Caco-2 (cell line): ENCODE measurements around the gene LMO1. TPM values are rescaled to one million over a fixed set of nuclear protein-coding genes. Genes with fewer than 3 reads are reported as not detected.

Experiments
- BruUV-seq: library from RNA; stranded (reverse); fragments of 400-500 nt; replicated peaks from 2 replicates; lab custom pipeline; 2021; lab: Mats Ljungman, UMichigan
- CTCF ChIA-PET: fragments of 300-600 bp; sonication (Branson Sonifier 250); formaldehyde crosslinking; loops from one replicate; lab custom pipeline; 2022; ENCODE audit warnings: antibody characterized with exemption; lab: Charles Lee
- POLR2A ChIA-PET: fragments of 300-600 bp; sonication (Branson Sonifier 250); formaldehyde crosslinking; loops from one replicate; lab custom pipeline; 2022; ENCODE audit warnings: antibody characterized with exemption; lab: Charles Lee
- DNase-seq, 2 experiments: peaks; one replicate each; pipeline versions ENCODE4 v3.0.0 to v3.0.0-alpha.2; 2020 to 2022
- H3K27me3 ChIP-seq: replicated peaks from 2 replicates; pipeline ENCODE4 v1.6.0; 2011; ENCODE audit warnings: low read length; ENCODE audit not compliant: control insufficient read depth, insufficient read depth
- H3K36me3 ChIP-seq: 2 replicates; pipeline ENCODE4 v1.5.1; 2011; ENCODE audit warnings: low read length; ENCODE audit not compliant: control insufficient read depth, insufficient read depth
- H3K4me1 ChIP-seq: fragments of 250-450 bp; sonication (Bioruptor Pico); 2 replicates; pipeline ENCODE4 v1.5.1; 2020; ENCODE audit warnings: mild to moderate bottlenecking
- H3K4me3 ChIP-seq: 2 replicates; pipeline ENCODE4 v1.5.1; 2011; ENCODE audit warnings: low read depth, mild to moderate bottlenecking, control low read depth, low read length
- H3K9me3 ChIP-seq: fragments of 250-450 bp; sonication (Bioruptor Pico); 2 replicates; pipeline ENCODE4 v1.5.1; 2020; ENCODE audit warnings: mild to moderate bottlenecking, moderate library complexity
- H3K27ac Mint-ChIP-seq: one replicate; pipeline ENCODE4 v1.8.0; 2022; ENCODE audit warnings: mixed read lengths; ENCODE audit not compliant: unreplicated experiment
- H3K27me3 Mint-ChIP-seq: one replicate; pipeline ENCODE4 v1.8.0; 2022; ENCODE audit warnings: mixed read lengths; ENCODE audit not compliant: insufficient read depth, unreplicated experiment
- H3K36me3 Mint-ChIP-seq: one replicate; pipeline ENCODE4 v1.8.0; 2022; ENCODE audit warnings: mild to moderate bottlenecking, mixed read lengths; ENCODE audit not compliant: insufficient read depth, unreplicated experiment
- H3K4me1 Mint-ChIP-seq: one replicate; pipeline ENCODE4 v1.8.0; 2022; ENCODE audit warnings: low read depth, mixed read lengths; ENCODE audit not compliant: unreplicated experiment
- H3K4me3 Mint-ChIP-seq: one replicate; pipeline ENCODE4 v1.8.0; 2022; ENCODE audit warnings: mild to moderate bottlenecking, moderate library complexity, mixed read lengths; ENCODE audit not compliant: unreplicated experiment
- H3K9me3 Mint-ChIP-seq: one replicate; pipeline ENCODE4 v1.8.0; 2022; ENCODE audit warnings: mixed read lengths; ENCODE audit not compliant: unreplicated experiment
- intact Hi-C: fragments of 100-400 bp; cut with micrococcal nuclease; formaldehyde crosslinking; loops from one replicate; pipeline ENCODE4 v1.10.0; 2022; ENCODE audit not compliant: unreplicated experiment
- total RNA-seq: library from RNA; stranded (reverse); gene quantifications from 2 replicates; pipeline ENCODE4 v1.2.3, GENCODE V29; 2022
- TF ChIP-seq, protein P1 (sequence below), 2 experiments: fragments of 200-600 bp in 1 of 2; IDR thresholded peaks; 1 replicate in 1 of 2; 2 replicates in 1 of 2; pipeline versions ENCODE4 v1.5.1 to v1.8.0; 2011 to 2022; ENCODE audit warnings: antibody characterized with exemption in 1 of 2, control low read depth in 1 of 2, inconsistent platforms in 1 of 2, low read depth in 1 of 2, low read length in 1 of 2, mild to moderate bottlenecking in 1 of 2, moderate library complexity in 1 of 2; ENCODE audit not compliant: insufficient read depth in 1 of 2, severe bottlenecking in 1 of 2, unreplicated experiment in 1 of 2

The LMO1 gene
- total RNA-seq, 1 experiment from 2014 or later: not detected

DNA sequence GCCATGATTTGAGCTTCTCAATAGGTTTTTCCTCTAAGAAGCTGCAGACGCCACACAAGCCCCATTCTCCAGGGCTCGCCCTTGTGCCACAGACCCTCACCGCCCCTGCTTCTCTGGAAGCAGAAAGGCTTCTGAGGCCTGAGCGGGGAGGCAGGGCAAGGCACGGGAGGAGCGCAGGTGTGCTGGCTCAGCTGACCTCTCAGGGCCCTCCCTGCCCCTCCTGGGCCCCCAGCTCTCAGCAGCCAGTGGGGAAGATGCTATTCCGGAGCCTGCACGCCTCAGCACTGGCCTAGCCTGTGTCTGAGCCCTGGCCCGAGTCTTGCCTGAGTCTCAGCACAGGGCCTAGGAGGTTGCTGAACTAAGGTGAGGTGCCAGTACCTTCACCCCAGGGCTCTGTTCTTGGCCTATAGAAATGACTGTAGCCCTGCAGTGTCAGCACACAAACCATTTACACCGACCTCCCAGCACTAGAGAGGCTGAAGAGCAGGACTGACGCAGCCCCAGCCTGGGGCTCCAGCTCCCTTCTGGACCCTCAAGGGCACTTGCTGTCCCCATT is 47.1 kb upstream of the LMO1 start:
- H3K36me3 ChIP-seq: no peaks in the 10 kb centered on the region
- H3K9me3 ChIP-seq: no peaks in the 10 kb centered on the region
- ChIA-PET POLR2A (no interaction called here), CTCF (interaction anchor here (0.6 kb wide), 1 partner anchor 108 kb away, joined by 3 read pairs; no protein-coding TSS in a partner anchor)
- TF ChIP-seq, protein P1, sequence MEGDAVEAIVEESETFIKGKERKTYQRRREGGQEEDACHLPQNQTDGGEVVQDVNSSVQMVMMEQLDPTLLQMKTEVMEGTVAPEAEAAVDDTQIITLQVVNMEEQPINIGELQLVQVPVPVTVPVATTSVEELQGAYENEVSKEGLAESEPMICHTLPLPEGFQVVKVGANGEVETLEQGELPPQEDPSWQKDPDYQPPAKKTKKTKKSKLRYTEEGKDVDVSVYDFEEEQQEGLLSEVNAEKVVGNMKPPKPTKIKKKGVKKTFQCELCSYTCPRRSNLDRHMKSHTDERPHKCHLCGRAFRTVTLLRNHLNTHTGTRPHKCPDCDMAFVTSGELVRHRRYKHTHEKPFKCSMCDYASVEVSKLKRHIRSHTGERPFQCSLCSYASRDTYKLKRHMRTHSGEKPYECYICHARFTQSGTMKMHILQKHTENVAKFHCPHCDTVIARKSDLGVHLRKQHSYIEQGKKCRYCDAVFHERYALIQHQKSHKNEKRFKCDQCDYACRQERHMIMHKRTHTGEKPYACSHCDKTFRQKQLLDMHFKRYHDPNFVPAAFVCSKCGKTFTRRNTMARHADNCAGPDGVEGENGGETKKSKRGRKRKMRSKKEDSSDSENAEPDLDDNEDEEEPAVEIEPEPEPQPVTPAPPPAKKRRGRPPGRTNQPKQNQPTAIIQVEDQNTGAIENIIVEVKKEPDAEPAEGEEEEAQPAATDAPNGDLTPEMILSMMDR (IDR thresholded peaks at IDR 0.05; ENCODE audit: insufficient read depth in 1 of 2, low read depth in 1 of 2, low read length in 1 of 2, severe bottlenecking in 1 of 2, unreplicated experiment in 1 of 2): no peak
- Mint-ChIP-seq H3K4me1 (no peaks in the 10 kb centered on the region), H3K9me3 (peaks cover 1% of the 10 kb centered on the region), H3K4me3 (no peak overlapping the region), H3K36me3 (no peaks in the 10 kb centered on the region), H3K27me3 (peaks cover 4% of the 10 kb centered on the region), H3K27ac (no peak overlapping the region)
- H3K27me3 ChIP-seq: no peaks in the 10 kb centered on the region; the same call in 1 of the 2 replicates
- no peaks in the 10 kb centered on the region for H3K4me1 ChIP-seq
- intact Hi-C loops: loop anchor here (2.0 kb wide), 1 partner anchor 86 kb away; no protein-coding TSS in a partner anchor
- no peak for DNase-seq
- H3K4me3 ChIP-seq: no peak overlapping the region
- no TSS peak for BruUV-seq

DNA sequence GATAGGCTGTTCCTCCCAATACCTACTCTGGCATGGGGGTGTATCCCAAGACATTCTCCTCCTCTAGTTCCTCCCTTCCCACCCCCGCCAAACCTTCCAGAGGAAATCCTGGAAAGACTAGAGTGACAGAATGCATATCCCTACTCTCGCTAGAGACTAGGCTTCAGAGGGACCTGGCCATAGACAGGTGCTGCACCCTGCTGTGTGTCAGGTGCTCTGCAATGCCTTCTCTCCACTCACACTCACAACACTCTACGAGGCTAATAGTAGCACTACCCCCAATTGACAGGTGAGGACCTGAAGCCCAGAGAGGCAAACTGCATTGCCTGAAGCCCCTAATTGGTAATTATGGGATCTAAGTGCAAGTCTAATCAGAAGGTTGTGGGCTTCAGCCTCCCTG is 46.2 kb upstream of the LMO1 start:
- intact Hi-C loops: loop anchor here (2.0 kb wide), 1 partner anchor 85 kb away; no protein-coding TSS in a partner anchor
- TF ChIP-seq, protein P1 (IDR thresholded peaks at IDR 0.05; ENCODE audit: insufficient read depth in 1 of 2, low read depth in 1 of 2, low read length in 1 of 2, severe bottlenecking in 1 of 2, unreplicated experiment in 1 of 2): peak; percentile 23 to 53
- Mint-ChIP-seq H3K4me1 (no peaks in the 10 kb centered on the region), H3K9me3 (peaks cover 11% of the 10 kb centered on the region), H3K4me3 (no peak overlapping the region), H3K36me3 (no peaks in the 10 kb centered on the region), H3K27me3 (peaks cover 4% of the 10 kb centered on the region), H3K27ac (no peak overlapping the region)
- no TSS peak for BruUV-seq
- ChIA-PET CTCF (no interaction called here), POLR2A (no interaction called here)
- Histone ChIP-seq H3K4me3 (no peak overlapping the region), H3K27me3 (no peaks in the 10 kb centered on the region; the same call in 1 of the 2 replicates), H3K36me3 (no peaks in the 10 kb centered on the region), H3K9me3 (peaks cover 8% of the 10 kb centered on the region; the same call in 1 of the 2 replicates), H3K4me1 (no peaks in the 10 kb centered on the region)
- DNase-seq: peak in 1 of 2 experiments; percentile 35

DNA sequence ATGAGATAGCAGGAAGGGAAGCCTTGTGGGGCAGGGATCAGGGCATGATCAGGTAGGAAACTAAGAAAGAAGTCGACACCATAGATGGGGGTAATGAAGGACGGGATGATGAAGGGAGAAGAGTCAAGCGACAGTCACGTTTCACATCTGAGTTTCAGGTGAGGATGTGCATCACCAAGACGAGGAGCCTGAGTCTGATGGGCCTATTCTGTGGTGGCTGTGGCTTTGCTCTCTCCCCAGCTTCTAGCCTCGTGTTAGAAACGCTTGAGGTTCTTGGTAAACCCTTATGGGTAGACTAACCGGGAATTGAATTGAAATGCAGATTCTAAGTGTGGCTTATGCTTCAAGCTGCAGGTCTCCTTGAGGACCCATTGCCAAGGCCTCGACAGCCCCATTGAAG is 45.6 kb upstream of the LMO1 start:
- H3K36me3 Mint-ChIP-seq: no peaks in the 10 kb centered on the region
- intact Hi-C loops: no loop called here
- CTCF ChIA-PET: no interaction called here
- POLR2A ChIA-PET: no interaction called here
- no peak for DNase-seq
- H3K4me1 Mint-ChIP-seq: no peaks in the 10 kb centered on the region
- no peak overlapping the region for H3K4me3 ChIP-seq
- no peak overlapping the region for H3K27ac Mint-ChIP-seq
- no peaks in the 10 kb centered on the region for H3K4me1 ChIP-seq
- peaks cover 16% of the 10 kb centered on the region for H3K9me3 Mint-ChIP-seq
- H3K36me3 ChIP-seq: no peaks in the 10 kb centered on the region
- TF ChIP-seq, protein P1 (IDR thresholded peaks at IDR 0.05; ENCODE audit: insufficient read depth in 1 of 2, low read depth in 1 of 2, low read length in 1 of 2, severe bottlenecking in 1 of 2, unreplicated experiment in 1 of 2): no peak
- no peaks in the 10 kb centered on the region; the same call in 1 of the 2 replicates for H3K27me3 ChIP-seq
- BruUV-seq: no TSS peak
- peaks cover 10% of the 10 kb centered on the region; the same call in 1 of the 2 replicates for H3K9me3 ChIP-seq
- H3K4me3 Mint-ChIP-seq: no peak overlapping the region
- peaks cover 4% of the 10 kb centered on the region for H3K27me3 Mint-ChIP-seq
